Activated naive CD4-positive, alpha-beta T cell treated with anti-CD3 and anti-CD28 coated beads for 36 hours (primary cell): ENCODE data around the gene EHD1. TPM values are rescaled to one million over a fixed set of nuclear protein-coding genes. Genes with fewer than 3 reads are reported as not detected.

Experiments used
- CTCF ChIA-PET: fragments of 350-600 bp; sonication (Branson Sonifier 250); formaldehyde crosslinking; loops from one replicate; lab custom pipeline; 2021; ENCODE audit warnings: antibody characterized with exemption; lab: Charles Lee
- DNase-seq: peaks from one replicate; pipeline ENCODE4 v3.0.0-alpha.2; 2020
- H3K27ac Mint-ChIP-seq: one replicate; pipeline ENCODE4 v1.8.0; 2021; ENCODE audit warnings: mild to moderate bottlenecking, mixed read lengths
- H3K27me3 Mint-ChIP-seq: one replicate; pipeline ENCODE4 v1.8.0; 2021; ENCODE audit warnings: low read depth, mixed read lengths
- H3K36me3 Mint-ChIP-seq: one replicate; pipeline ENCODE4 v1.8.0; 2021; ENCODE audit warnings: low read depth, mixed read lengths
- H3K4me1 Mint-ChIP-seq: one replicate; pipeline ENCODE4 v1.8.0; 2021; ENCODE audit warnings: low read depth, mixed read lengths
- H3K4me3 Mint-ChIP-seq: one replicate; pipeline ENCODE4 v1.8.0; 2021; ENCODE audit warnings: mild to moderate bottlenecking, moderate library complexity, mixed read lengths
- H3K9me3 Mint-ChIP-seq: one replicate; pipeline ENCODE4 v1.8.0; 2021; ENCODE audit warnings: mixed read lengths
- intact Hi-C: fragments of 100-400 bp; cut with micrococcal nuclease; formaldehyde crosslinking; loops from one replicate; pipeline ENCODE4 v1.15.1; 2023
- total RNA-seq, 2 experiments: library from RNA; stranded (reverse); gene quantifications; one replicate each; pipeline ENCODE4 v1.2.3, GENCODE V29; 2021

The EHD1 gene
- total RNA-seq, 2 experiments from 2014 or later, result 124 to 132 TPM

DNA sequence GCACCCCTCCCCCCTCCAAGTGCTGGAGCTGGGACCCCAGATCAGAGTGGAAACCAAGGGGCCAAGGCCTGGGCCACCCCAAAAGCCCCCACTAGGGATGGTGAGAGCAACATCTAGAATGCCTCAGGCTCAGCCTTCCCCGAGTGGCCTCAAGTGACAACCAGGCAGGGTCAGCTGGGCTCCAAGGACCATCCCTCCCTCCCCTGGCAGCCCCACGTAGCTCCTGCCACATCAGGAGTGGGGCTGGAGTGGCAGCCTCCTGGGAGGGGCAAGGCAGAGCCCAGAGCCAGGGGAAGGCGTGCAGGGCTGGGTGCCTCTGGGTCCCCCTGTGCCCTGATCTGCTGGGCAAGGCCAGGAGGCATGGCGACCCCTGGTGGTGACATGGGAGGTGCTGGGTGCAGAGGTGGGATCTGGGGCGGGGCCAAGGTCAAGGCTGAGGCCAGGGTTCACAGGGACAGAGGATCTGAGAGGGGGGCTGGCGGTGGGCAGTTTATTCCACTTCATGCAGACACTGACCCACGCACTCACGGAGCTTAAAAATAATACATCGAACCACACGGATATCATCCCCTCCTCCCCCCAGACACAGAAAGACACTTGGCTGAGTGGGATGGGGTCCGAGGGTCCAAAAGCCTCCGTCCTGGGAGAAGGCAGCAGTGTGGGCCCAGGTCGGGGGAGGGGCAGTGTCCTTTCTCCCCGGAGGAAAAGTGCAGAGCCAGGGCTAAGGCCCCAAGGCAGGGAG, 15.8 kb upstream of the EHD1 start:
- Mint-ChIP-seq H3K27ac (no peak overlapping the region), H3K9me3 (no peaks in the 10 kb centered on the region), H3K36me3 (peaks cover 6% of the 10 kb centered on the region), H3K4me3 (no peak overlapping the region), H3K27me3 (no peaks in the 10 kb centered on the region), H3K4me1 (peaks cover 2% of the 10 kb centered on the region)
- DNase-seq, result peak; percentile 95
- CTCF ChIA-PET, result interaction anchor here (0.5 to 30.8 kb wide), 9 partner anchors 9 to 1187 kb away, joined by 3 to 992 read pairs (median 4); partner anchors contain the start of gene CDC42BPG
- intact Hi-C loops, result loop anchor here (1.0 kb wide), 1 partner anchor 47 kb away; no protein-coding TSS in a partner anchor

DNA sequence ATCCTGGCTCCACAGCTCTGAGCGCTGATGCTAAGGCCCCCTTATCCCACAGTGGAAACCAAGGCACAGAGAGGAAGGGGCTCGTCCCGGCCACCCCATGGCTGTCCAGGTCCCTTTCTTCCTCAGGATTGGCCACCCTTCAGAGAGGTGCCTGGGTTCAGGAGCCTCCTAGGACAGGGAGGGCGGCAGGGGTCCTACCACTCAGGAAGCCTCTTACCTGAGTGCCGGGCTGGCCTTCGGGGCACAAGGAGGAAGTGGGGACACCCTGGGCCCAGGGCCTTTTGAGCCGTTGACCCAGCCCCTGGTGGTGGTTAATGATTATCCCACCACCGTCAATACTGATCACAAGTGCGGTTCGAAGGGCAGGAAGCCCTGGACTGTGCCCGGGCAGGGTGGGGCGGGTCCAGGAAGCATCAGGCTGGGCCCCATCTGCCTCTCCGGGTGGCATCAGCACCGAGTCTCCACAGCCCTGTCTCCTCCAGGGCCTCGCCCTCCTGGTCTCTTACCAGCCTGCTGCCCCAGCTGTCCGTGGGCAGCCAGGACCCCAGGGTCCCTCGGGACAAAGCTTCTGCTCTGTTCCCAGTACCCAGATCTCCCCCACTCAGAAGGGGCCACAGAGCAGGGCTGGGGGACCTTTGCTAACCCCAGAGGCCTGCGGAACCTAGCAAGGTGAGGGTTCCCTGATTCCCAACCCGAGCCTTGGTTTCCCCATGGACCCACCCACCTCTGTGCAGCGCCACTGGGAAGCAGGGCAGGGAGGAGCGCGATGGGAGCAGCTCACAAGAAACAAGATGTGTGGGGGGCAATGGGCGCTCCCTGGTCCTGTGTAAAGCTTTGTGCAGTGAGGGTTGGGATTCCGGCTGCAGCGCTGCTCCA, 15.0 kb upstream of the EHD1 start:
- H3K9me3 Mint-ChIP-seq, result no peaks in the 10 kb centered on the region
- no peak overlapping the region for H3K27ac Mint-ChIP-seq
- H3K4me1 Mint-ChIP-seq, result peaks cover 2% of the 10 kb centered on the region
- intact Hi-C loops, result loop anchor here (1.0 kb wide), 1 partner anchor 46 kb away; no protein-coding TSS in a partner anchor
- peaks cover 5% of the 10 kb centered on the region for H3K36me3 Mint-ChIP-seq
- no peaks in the 10 kb centered on the region for H3K27me3 Mint-ChIP-seq
- CTCF ChIA-PET, result interaction anchor here (0.5 to 30.8 kb wide), 8 partner anchors 8 to 1188 kb away, joined by 3 to 992 read pairs (median 4); partner anchors contain the start of genes ARL2 and CDC42BPG
- H3K4me3 Mint-ChIP-seq, result no peak overlapping the region
- no peak for DNase-seq

DNA sequence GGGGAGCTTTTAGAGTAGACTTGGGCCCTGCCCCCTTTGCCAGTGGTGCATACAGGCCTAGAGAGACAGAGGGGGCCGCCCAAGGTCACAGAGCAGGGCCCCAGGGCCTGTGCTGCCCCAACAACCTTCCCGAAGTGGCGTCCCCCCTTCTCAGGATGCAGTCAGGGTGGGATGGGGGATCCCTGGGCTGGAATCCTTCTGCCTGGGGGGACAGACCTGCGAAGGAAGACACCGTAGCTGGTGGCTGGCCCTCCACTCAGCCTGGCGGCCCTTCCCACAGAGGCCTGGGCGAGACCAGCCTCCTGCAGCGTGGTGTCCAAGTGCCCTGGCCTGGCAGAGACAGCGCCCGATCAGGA, 14.4 kb upstream of the EHD1 start:
- no peaks in the 10 kb centered on the region for H3K9me3 Mint-ChIP-seq
- intact Hi-C loops, result no loop called here
- no peak for DNase-seq
- no peak overlapping the region for H3K4me3 Mint-ChIP-seq
- CTCF ChIA-PET, result interaction anchor here (0.8 to 30.8 kb wide), 4 partner anchors 8 to 219 kb away, joined by 3 to 992 read pairs (median 9); partner anchors contain the start of genes ARL2, CDC42BPG and TM7SF2
- H3K36me3 Mint-ChIP-seq, result peaks cover 4% of the 10 kb centered on the region
- H3K4me1 Mint-ChIP-seq, result peaks cover 6% of the 10 kb centered on the region
- H3K27ac Mint-ChIP-seq, result no peak overlapping the region
- no peaks in the 10 kb centered on the region for H3K27me3 Mint-ChIP-seq

DNA sequence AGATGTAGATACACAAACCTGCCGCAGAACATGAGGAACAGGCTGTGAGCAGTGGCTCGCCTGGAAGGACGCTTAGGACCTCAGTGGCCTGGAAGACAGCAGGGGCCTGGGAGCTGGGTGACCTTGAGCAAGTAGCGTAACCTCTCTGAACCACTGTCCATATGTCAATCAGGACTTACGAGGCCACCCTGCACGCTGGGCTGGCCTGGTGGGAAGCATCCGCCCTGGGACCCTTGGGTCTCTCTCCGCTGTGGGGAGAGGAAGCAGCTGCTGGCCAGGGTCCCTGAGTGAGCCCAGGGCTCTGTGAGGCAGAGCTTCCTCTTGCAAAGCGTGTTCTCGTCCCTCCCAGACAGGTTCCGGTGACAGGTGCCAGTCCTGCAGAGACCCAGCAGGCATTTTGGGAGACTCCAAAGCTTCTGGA, 14.0 kb upstream of the EHD1 start:
- Mint-ChIP-seq H3K4me1 (peaks cover 9% of the 10 kb centered on the region), H3K9me3 (no peaks in the 10 kb centered on the region), H3K27ac (no peak overlapping the region), H3K36me3 (peaks cover 4% of the 10 kb centered on the region), H3K27me3 (no peaks in the 10 kb centered on the region), H3K4me3 (no peak overlapping the region)
- no peak for DNase-seq
- intact Hi-C loops, result no loop called here
- CTCF ChIA-PET, result interaction anchor here (0.8 to 30.8 kb wide), 4 partner anchors 7 to 220 kb away, joined by 3 to 992 read pairs (median 9); partner anchors contain the start of genes ARL2, CDC42BPG and TM7SF2

DNA sequence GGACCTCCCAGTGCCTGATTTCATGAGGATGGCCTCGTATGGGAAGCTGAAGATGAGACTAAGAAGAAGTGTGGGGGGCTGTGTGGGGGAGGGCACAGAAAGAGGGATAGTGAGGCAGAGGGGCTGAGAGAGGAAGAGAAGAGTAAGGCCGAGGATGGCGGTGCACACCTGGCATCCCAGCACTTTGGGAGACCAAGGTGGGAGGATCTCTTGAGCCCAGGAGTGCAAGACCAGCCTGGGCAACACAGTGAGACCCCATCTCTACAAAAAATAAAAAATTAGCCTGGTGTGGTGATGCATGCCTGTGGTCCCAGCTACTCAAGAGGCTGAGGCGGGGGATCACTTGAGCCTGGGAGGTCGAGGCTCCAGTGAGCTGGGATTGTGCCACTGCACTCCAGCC, 13.5 kb upstream of the EHD1 start:
- no peaks in the 10 kb centered on the region for H3K9me3 Mint-ChIP-seq
- CTCF ChIA-PET, result interaction anchor here (0.8 to 30.8 kb wide), 3 partner anchors 37 to 220 kb away, joined by 3 to 992 read pairs (median 3); partner anchors contain the start of genes ARL2, CDC42BPG and TM7SF2
- peaks cover 15% of the 10 kb centered on the region for H3K4me1 Mint-ChIP-seq
- H3K27ac Mint-ChIP-seq, result no peak overlapping the region
- peaks cover 4% of the 10 kb centered on the region for H3K36me3 Mint-ChIP-seq
- no peaks in the 10 kb centered on the region for H3K27me3 Mint-ChIP-seq
- H3K4me3 Mint-ChIP-seq, result no peak overlapping the region
- intact Hi-C loops, result no loop called here
- DNase-seq, result no peak

DNA sequence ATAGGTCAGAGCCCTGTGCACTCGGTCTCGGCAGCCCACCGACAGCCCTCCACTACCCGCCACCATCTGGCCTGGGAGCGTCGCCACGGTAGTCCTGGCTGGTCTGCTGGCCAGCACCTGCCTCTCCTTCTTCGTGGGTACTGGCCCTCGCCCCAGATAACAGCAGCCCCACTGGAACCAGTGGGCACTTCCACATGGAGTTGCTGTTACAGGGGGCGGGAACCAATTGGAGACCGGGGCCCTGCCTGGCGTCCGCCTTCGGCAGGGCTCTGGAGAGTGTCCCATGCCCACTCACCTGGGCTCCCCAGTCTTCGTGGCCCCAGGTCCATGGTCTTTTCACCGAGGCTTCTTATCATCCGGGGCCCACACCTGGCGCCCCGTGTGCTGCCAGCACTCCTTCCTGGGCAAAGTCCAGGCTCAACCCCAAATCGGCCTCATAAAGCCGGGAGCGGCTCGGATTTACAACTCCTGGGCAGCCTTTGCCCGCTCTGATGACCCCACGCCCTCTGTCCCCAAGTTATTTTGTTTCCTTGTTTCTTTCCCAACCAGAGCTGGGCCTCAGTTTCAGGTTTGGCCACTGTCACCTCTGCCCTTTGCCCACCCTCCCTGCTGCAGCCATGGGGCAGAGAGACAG, 12.9 kb upstream of the EHD1 start:
- Mint-ChIP-seq H3K27me3 (no peaks in the 10 kb centered on the region), H3K4me1 (peaks cover 16% of the 10 kb centered on the region), H3K27ac (no peak overlapping the region), H3K4me3 (no peak overlapping the region), H3K9me3 (no peaks in the 10 kb centered on the region), H3K36me3 (peaks cover 4% of the 10 kb centered on the region)
- CTCF ChIA-PET, result interaction anchor here (1.0 to 30.8 kb wide), 4 partner anchors 15 to 123 kb away, joined by 3 to 992 read pairs (median 4); partner anchors contain the start of genes ARL2 and CDC42BPG
- DNase-seq, result no peak
- intact Hi-C loops, result no loop called here

DNA sequence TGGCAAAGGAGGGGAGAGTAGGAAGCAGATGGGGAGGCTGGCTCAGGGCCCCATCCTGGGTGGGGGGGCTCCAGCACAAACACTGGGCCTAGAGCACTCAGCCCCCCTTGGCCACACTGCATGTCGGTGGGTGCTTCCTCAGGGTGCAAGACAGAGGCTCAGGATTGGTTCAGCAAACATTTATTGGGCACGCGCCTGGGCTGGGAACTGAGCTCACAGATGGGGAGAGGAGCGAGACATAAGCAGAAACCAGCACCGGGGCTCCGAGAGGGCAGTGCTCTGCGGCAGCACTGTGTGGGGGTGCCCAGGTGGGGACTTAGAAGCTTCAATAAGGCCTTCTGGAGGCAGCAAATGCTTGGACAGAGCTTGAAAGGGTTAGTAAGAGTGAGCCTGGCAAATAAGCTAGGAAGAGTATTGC, 12.1 kb upstream of the EHD1 start:
- H3K9me3 Mint-ChIP-seq, result no peaks in the 10 kb centered on the region
- no peak for DNase-seq
- no peaks in the 10 kb centered on the region for H3K27me3 Mint-ChIP-seq
- H3K27ac Mint-ChIP-seq, result no peak overlapping the region
- H3K4me3 Mint-ChIP-seq, result peak overlapping the region; percentile 21
- intact Hi-C loops, result no loop called here
- CTCF ChIA-PET, result interaction anchor here (0.6 to 30.8 kb wide), 4 partner anchors 9 to 36 kb away, joined by 3 to 992 read pairs (median 4); partner anchors contain the start of gene CDC42BPG
- H3K36me3 Mint-ChIP-seq, result peaks cover 2% of the 10 kb centered on the region
- peaks cover 23% of the 10 kb centered on the region for H3K4me1 Mint-ChIP-seq

DNA sequence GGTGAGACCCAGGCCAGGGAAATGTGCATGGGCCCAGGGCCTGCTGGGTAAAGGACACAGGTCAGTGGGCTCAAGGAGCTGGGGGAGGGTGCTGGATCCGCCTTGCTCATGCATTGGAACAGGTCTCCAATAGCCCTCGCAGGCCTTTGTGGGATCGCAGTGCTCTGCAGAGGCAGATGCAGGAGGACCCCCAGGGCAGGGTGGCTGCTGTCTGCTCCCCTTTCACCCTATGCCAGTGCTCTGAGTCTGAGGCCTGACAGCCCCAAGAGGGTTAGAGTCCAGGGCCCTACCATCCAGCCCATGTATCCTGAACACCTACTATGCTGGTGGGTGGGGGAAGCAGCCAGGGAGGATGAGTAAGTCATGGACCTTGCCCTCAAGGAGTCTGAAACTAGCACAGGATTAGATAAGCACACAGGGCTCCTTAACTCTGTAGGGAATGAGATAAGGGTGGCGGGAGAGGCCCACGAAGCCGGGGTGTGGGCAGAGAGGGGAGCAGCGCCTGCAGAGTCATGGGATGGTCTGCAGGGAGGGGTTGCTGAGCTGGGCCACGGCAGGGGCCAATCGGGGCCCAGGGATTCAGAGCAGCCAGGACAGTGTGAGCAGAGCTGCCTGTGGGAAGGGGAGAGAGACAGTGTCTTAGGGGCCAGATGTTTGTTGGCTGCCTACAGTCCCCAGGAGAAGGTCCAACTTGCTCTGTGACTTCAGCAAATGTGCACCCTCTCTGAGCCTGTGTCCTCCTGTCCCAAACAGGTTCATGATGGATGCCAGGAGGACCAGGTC, 10.5 kb upstream of the EHD1 start:
- CTCF ChIA-PET, result interaction anchor here (0.6 to 30.8 kb wide), 5 partner anchors 10 to 127 kb away, joined by 3 to 992 read pairs (median 7); partner anchors contain the start of gene CDC42BPG
- H3K36me3 Mint-ChIP-seq, result no peaks in the 10 kb centered on the region
- no peak for DNase-seq
- no peak overlapping the region for H3K27ac Mint-ChIP-seq
- H3K4me1 Mint-ChIP-seq, result peaks cover 31% of the 10 kb centered on the region
- intact Hi-C loops, result loop anchor here (1.0 kb wide), 1 partner anchor 11 kb away; the partner anchor contains the start of gene EHD1
- H3K9me3 Mint-ChIP-seq, result no peaks in the 10 kb centered on the region
- no peak overlapping the region for H3K4me3 Mint-ChIP-seq
- H3K27me3 Mint-ChIP-seq, result no peaks in the 10 kb centered on the region

DNA sequence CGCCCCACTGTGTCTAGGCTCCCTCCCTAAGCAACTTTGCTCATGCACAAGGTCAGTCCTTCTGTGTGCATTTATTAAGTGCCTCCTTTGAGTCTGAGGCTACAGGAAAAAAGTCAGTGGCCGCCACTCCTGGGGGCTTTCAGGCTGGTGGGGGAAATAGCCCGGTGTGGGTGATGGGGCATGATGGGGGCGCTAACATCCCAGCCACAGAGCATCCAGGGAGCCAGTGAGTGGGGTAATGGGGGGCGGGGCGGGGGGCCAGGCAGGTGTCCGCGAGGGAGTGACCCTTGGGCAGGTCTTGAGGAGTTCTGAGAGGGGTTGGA, 9.9 kb upstream of the EHD1 start:
- intact Hi-C loops, result loop anchor here (1.0 kb wide), 1 partner anchor 10 kb away; the partner anchor contains the start of gene EHD1
- Mint-ChIP-seq H3K4me3 (peak overlapping the region; percentile 68), H3K27me3 (no peaks in the 10 kb centered on the region), H3K27ac (peak overlapping the region; percentile 73), H3K9me3 (no peaks in the 10 kb centered on the region), H3K36me3 (no peaks in the 10 kb centered on the region), H3K4me1 (peaks cover 31% of the 10 kb centered on the region)
- DNase-seq, result no peak
- CTCF ChIA-PET, result interaction anchor here (0.7 to 30.8 kb wide), 6 partner anchors 10 to 84 kb away, joined by 3 to 992 read pairs (median 6); partner anchors contain the start of genes CDC42BPG and EHD1

DNA sequence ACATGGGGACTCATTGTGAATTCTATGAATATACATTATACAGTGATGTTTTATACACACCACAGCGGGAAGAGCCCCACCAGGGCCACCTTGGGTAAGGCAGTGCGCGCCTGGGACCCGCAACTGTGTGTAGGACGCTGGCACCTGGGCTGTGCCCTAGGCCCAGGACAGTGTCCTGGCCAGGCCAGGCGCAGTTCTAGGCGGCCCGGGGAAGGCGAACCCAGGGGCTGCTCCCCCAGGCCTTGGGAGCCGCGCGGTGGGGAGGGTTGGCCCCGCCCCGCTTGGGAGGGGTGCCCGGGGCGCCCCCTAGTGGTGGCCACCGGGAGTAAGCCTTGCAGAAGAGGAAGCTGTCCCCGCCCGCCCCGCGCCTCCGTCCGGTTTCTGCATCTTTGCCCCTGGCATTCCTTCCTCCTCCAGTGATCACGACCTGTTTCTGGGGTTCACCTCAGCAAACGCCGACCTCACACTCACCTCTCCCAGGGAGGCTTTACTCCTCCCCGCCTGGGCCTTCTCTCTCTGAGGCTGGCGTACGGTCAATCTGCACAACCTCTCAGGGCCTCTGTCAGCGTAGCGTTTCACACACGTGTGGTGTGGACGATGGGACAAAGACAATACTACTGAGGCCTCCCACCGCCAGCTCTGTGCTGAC, 9.5 kb upstream of the EHD1 start:
- CTCF ChIA-PET, result interaction anchor here (0.6 to 30.8 kb wide), 7 partner anchors 10 to 85 kb away, joined by 3 to 992 read pairs (median 5); partner anchors contain the start of genes CDC42BPG and EHD1
- Mint-ChIP-seq H3K4me1 (peaks cover 33% of the 10 kb centered on the region), H3K4me3 (peak overlapping the region; percentile 68), H3K9me3 (no peaks in the 10 kb centered on the region), H3K27ac (peak overlapping the region; percentile 73), H3K27me3 (no peaks in the 10 kb centered on the region), H3K36me3 (no peaks in the 10 kb centered on the region)
- DNase-seq, result peak; percentile 85
- intact Hi-C loops, result loop anchor here (1.0 kb wide), 1 partner anchor 10 kb away; the partner anchor contains the start of gene EHD1
